Measurements from ENCODE around the gene SAE1. TPM values are rescaled to one million over a fixed set of nuclear protein-coding genes. Genes with fewer than 3 reads are reported as not detected.
A peak's percentile ranks its signal among the peaks of the same experiment; 100 is the strongest.
"Not testable (repeated sequence)": the region's sequence is repeated elsewhere in the genome, so short reads cannot be mapped to it uniquely, and the experiment has no call there.

Gene SAE1
- total RNA-seq, 2 donors from 2014 or later: 187 to 240 TPM

- Histone ChIP-seq H3K9ac (ENCODE audit: extremely low read depth, low read length, poor library complexity, severe bottlenecking) (peak overlapping the region; percentile 31), H3K27me3 (ENCODE audit: control insufficient read depth, insufficient read depth, low read length, poor library complexity, severe bottlenecking) (no peaks in the 10 kb centered on the region), H3K4me1 (ENCODE audit: control insufficient read depth, insufficient read depth, low read length) (no peaks in the 10 kb centered on the region), H3K27ac (ENCODE audit: low read depth, low read length) (no peak overlapping the region), H3K36me3 (ENCODE audit: control insufficient read depth, insufficient read depth, low read length) (peaks cover 42% of the 10 kb centered on the region), H3K9me3 (ENCODE audit: control insufficient read depth, low read length) (peaks cover 5% of the 10 kb centered on the region), H3K4me3 (ENCODE audit: low read length) (peak overlapping the region; percentile 95)
- no peak for DNase-seq
- Mint-ChIP-seq H3K4me3 (peak overlapping the region; percentile 100), H3K4me1 (peaks cover 25% of the 10 kb centered on the region), H3K36me3 (ENCODE audit: low read depth) (peaks cover 45% of the 10 kb centered on the region), H3K9me3 (peaks cover 4% of the 10 kb centered on the region), H3K27me3 (ENCODE audit: insufficient read depth) (no peaks in the 10 kb centered on the region), H3K27ac (peak overlapping the region; percentile 71)
- TF ChIP-seq, protein P1, sequence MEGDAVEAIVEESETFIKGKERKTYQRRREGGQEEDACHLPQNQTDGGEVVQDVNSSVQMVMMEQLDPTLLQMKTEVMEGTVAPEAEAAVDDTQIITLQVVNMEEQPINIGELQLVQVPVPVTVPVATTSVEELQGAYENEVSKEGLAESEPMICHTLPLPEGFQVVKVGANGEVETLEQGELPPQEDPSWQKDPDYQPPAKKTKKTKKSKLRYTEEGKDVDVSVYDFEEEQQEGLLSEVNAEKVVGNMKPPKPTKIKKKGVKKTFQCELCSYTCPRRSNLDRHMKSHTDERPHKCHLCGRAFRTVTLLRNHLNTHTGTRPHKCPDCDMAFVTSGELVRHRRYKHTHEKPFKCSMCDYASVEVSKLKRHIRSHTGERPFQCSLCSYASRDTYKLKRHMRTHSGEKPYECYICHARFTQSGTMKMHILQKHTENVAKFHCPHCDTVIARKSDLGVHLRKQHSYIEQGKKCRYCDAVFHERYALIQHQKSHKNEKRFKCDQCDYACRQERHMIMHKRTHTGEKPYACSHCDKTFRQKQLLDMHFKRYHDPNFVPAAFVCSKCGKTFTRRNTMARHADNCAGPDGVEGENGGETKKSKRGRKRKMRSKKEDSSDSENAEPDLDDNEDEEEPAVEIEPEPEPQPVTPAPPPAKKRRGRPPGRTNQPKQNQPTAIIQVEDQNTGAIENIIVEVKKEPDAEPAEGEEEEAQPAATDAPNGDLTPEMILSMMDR (conservative IDR thresholded peaks at IDR 0.05): no peak
- 86 to 95% methylated on average over 10 to 11 of the region's 11 CpGs for WGBS, 2 experiments (ENCODE audit: insufficient coverage in 1 of 2, insufficient read length in 1 of 2)
These were observed 2.4 kb downstream of the SAE1 start for GRCh38 chr19:47133021-47133471.

DNA sequence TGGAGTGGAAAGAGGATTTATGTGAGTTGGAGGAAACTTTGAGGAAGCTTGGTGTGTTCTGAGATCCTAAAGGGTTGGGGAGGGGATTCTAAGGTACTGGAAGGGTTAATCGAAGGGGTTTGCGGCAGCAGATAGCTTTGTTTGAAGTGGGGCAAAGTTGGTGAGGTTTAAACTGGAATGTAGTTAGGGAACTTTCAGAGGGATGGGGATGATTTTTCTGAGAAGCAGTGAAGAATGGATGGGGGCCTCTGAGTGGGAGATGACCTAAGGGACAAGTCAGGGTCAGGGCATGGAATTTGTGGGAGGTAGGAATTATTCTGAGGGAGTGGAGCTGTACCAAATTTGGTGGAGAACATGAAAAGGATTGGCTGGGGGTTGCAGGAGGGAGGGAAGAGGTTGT, 3.9 kb downstream of the SAE1 start:
- DNase-seq: no peak
- Histone ChIP-seq H3K4me1 (ENCODE audit: control insufficient read depth, insufficient read depth, low read length) (no peaks in the 10 kb centered on the region), H3K4me3 (ENCODE audit: low read length) (peak overlapping the region; percentile 95), H3K9ac (ENCODE audit: extremely low read depth, low read length, poor library complexity, severe bottlenecking) (peak overlapping the region; percentile 53), H3K36me3 (ENCODE audit: control insufficient read depth, insufficient read depth, low read length) (peaks cover 56% of the 10 kb centered on the region), H3K27me3 (ENCODE audit: control insufficient read depth, insufficient read depth, low read length, poor library complexity, severe bottlenecking) (no peaks in the 10 kb centered on the region), H3K9me3 (ENCODE audit: control insufficient read depth, low read length) (peaks cover 5% of the 10 kb centered on the region), H3K27ac (ENCODE audit: low read depth, low read length) (no peak overlapping the region)
- Mint-ChIP-seq H3K36me3 (ENCODE audit: low read depth) (peaks cover 59% of the 10 kb centered on the region), H3K9me3 (peaks cover 4% of the 10 kb centered on the region), H3K27me3 (ENCODE audit: insufficient read depth) (no peaks in the 10 kb centered on the region), H3K4me1 (peaks cover 25% of the 10 kb centered on the region), H3K27ac (peak overlapping the region; percentile 41), H3K4me3 (peak overlapping the region; percentile 100)
- 83 to 100% methylated on average over 2 of the region's 2 CpGs for WGBS, 2 experiments (ENCODE audit: insufficient coverage in 1 of 2, insufficient read length in 1 of 2)
- TF ChIP-seq, protein P1 (conservative IDR thresholded peaks at IDR 0.05): no peak

DNA sequence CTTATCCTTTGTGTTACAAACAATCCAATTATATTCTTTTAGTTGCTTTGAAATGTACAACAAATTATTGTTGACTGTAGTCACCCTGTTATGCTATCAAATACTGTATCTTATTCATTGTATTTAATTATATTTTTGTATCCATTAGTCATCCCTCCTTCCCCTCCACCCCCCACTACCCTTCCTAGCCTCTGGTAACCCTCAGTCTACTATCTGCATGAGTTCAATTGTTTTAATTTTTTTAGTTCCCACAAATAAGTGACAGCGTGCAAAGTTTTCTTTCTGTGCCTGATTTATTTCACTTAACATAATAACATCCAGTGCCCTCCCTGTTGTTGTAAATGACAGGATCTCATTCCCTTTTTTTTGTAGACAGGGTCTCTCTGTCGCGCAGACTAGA, 4.5 kb downstream of the SAE1 start:
- Histone ChIP-seq H3K9me3 (ENCODE audit: control insufficient read depth, low read length) (peaks cover 2% of the 10 kb centered on the region), H3K27ac (ENCODE audit: low read depth, low read length) (no peak overlapping the region), H3K4me3 (ENCODE audit: low read length) (peak overlapping the region; percentile 95), H3K27me3 (ENCODE audit: control insufficient read depth, insufficient read depth, low read length, poor library complexity, severe bottlenecking) (no peaks in the 10 kb centered on the region), H3K4me1 (ENCODE audit: control insufficient read depth, insufficient read depth, low read length) (no peaks in the 10 kb centered on the region), H3K9ac (ENCODE audit: extremely low read depth, low read length, poor library complexity, severe bottlenecking) (no peak overlapping the region), H3K36me3 (ENCODE audit: control insufficient read depth, insufficient read depth, low read length) (peaks cover 56% of the 10 kb centered on the region)
- TF ChIP-seq, protein P1 (conservative IDR thresholded peaks at IDR 0.05): no peak
- Mint-ChIP-seq H3K4me3 (peak overlapping the region; percentile 100), H3K9me3 (peaks cover 4% of the 10 kb centered on the region), H3K27me3 (ENCODE audit: insufficient read depth) (no peaks in the 10 kb centered on the region), H3K27ac (no peak overlapping the region), H3K4me1 (peaks cover 25% of the 10 kb centered on the region), H3K36me3 (ENCODE audit: low read depth) (peaks cover 59% of the 10 kb centered on the region)
- DNase-seq: no peak
- WGBS, 2 experiments (ENCODE audit: insufficient coverage in 1 of 2, insufficient read length in 1 of 2): 97 to 100% methylated on average over 2 to 3 of the region's 3 CpGs

- H3K4me1 Mint-ChIP-seq; H3K4me3 ChIP-seq (ENCODE audit: low read length); H3K9me3 Mint-ChIP-seq; H3K27ac ChIP-seq (ENCODE audit: low read depth, low read length); H3K9me3 ChIP-seq (ENCODE audit: control insufficient read depth, low read length); H3K9ac ChIP-seq (ENCODE audit: extremely low read depth, low read length, poor library complexity, severe bottlenecking); H3K27me3 ChIP-seq (ENCODE audit: control insufficient read depth, insufficient read depth, low read length, poor library complexity, severe bottlenecking); H3K27me3 Mint-ChIP-seq (ENCODE audit: insufficient read depth); H3K4me3 Mint-ChIP-seq; H3K4me1 ChIP-seq (ENCODE audit: control insufficient read depth, insufficient read depth, low read length): not testable (repeated sequence)
- H3K36me3 Mint-ChIP-seq (ENCODE audit: low read depth): peaks cover 66% of the 10 kb centered on the region
- DNase-seq: peak; percentile 64
- H3K36me3 ChIP-seq (ENCODE audit: control insufficient read depth, insufficient read depth, low read length): peaks cover 76% of the 10 kb centered on the region
- H3K27ac Mint-ChIP-seq: peak overlapping the region; percentile 74
- WGBS, 2 experiments (ENCODE audit: insufficient coverage in 1 of 2, insufficient read length in 1 of 2): 81 to 85% methylated on average over 5 to 7 of the region's 7 CpGs
These were observed 10.6 kb downstream of the SAE1 start for GRCh38 chr19:47141252-47141651.

Measured in endodermal cell (in vitro differentiated cells).